H9 (cell line): ENCODE measurements around the gene SLC5A1. TPM values are rescaled to one million over a fixed set of nuclear protein-coding genes. Genes with fewer than 3 reads are reported as not detected.

Experiments
- DNase-seq: peaks from one replicate; pipeline ENCODE4 v3.0.0-alpha.2; 2017
- H2AFZ ChIP-seq: one replicate; pipeline ENCODE4 v1.6.1; 2013; ENCODE audit warnings: mild to moderate bottlenecking, low read length, control low read depth, moderate library complexity
- H2AK5ac ChIP-seq: 2 replicates; pipeline ENCODE4 v1.6.1; 2013; ENCODE audit warnings: low read length, control low read depth, mixed read lengths; ENCODE audit not compliant: insufficient read length
- H2BK120ac ChIP-seq: one replicate; pipeline ENCODE4 v1.6.1; 2013; ENCODE audit warnings: low read depth, mild to moderate bottlenecking, low read length, control low read depth, inconsistent platforms; ENCODE audit not compliant: poor library complexity, severe bottlenecking
- H2BK12ac ChIP-seq: 2 replicates; pipeline ENCODE4 v1.6.1; 2013; ENCODE audit warnings: low read length, control low read depth, mixed read lengths, low read depth; ENCODE audit not compliant: insufficient read length
- H2BK15ac ChIP-seq: 2 replicates; pipeline ENCODE4 v1.6.1; 2013; ENCODE audit warnings: low read depth, low read length, control low read depth
- H2BK20ac ChIP-seq: one replicate; pipeline ENCODE4 v1.6.1; 2013; ENCODE audit warnings: low read depth, mild to moderate bottlenecking, low read length, control low read depth, inconsistent platforms; ENCODE audit not compliant: poor library complexity, severe bottlenecking
- H2BK5ac ChIP-seq: 2 replicates; pipeline ENCODE4 v1.6.1; 2013; ENCODE audit warnings: low read length, control low read depth, mixed read lengths; ENCODE audit not compliant: insufficient read length
- H3K14ac ChIP-seq: 2 replicates; pipeline ENCODE4 v1.6.1; 2013; ENCODE audit warnings: low read length, control low read depth; ENCODE audit not compliant: insufficient read depth
- H3K18ac ChIP-seq: 2 replicates; pipeline ENCODE4 v1.6.1; 2013; ENCODE audit warnings: low read depth, mild to moderate bottlenecking, mixed read lengths, low read length, control low read depth; ENCODE audit not compliant: insufficient read length
- H3K23ac ChIP-seq: 2 replicates; pipeline ENCODE4 v1.6.1; 2013; ENCODE audit warnings: low read length, control low read depth, mixed read lengths, low read depth; ENCODE audit not compliant: insufficient read length
- H3K23me2 ChIP-seq: 2 replicates; pipeline ENCODE4 v1.6.1; 2013; ENCODE audit warnings: low read depth, mild to moderate bottlenecking, mixed read lengths, low read length, control low read depth; ENCODE audit not compliant: insufficient read length, poor library complexity, severe bottlenecking
- H3K27ac ChIP-seq: 2 replicates; pipeline ENCODE4 v1.5.1; 2013; ENCODE audit warnings: low read length, control low read depth, mixed read lengths, low read depth; ENCODE audit not compliant: insufficient read length
- H3K27me3 ChIP-seq: 2 replicates; pipeline ENCODE4 v1.6.1; 2013; ENCODE audit warnings: low read length, control low read depth, inconsistent platforms; ENCODE audit not compliant: insufficient read depth
- H3K4ac ChIP-seq: 2 replicates; pipeline ENCODE4 v1.6.1; 2013; ENCODE audit warnings: low read depth, mild to moderate bottlenecking, control low read depth, inconsistent platforms, low read length, moderate library complexity
- H3K4me1 ChIP-seq: 2 replicates; pipeline ENCODE4 v1.6.1; 2013; ENCODE audit warnings: low read length, control low read depth, inconsistent platforms; ENCODE audit not compliant: insufficient read depth
- H3K4me2 ChIP-seq: 2 replicates; pipeline ENCODE4 v1.6.1; 2013; ENCODE audit warnings: low read length, control low read depth, mixed read lengths; ENCODE audit not compliant: insufficient read length, insufficient read depth
- H3K56ac ChIP-seq: 2 replicates; pipeline ENCODE4 v1.6.1; 2013; ENCODE audit warnings: low read depth, mild to moderate bottlenecking, mixed read lengths, low read length, control low read depth; ENCODE audit not compliant: insufficient read length
- H3K79me1 ChIP-seq: 2 replicates; pipeline ENCODE4 v1.6.1; 2013; ENCODE audit warnings: low read depth, mild to moderate bottlenecking, moderate library complexity, low read length, control low read depth, inconsistent platforms; ENCODE audit not compliant: insufficient read depth, poor library complexity, severe bottlenecking
- H3K79me2 ChIP-seq: 2 replicates; pipeline ENCODE4 v1.6.1; 2013; ENCODE audit warnings: low read length, control low read depth, inconsistent platforms; ENCODE audit not compliant: insufficient read depth
- H3K9ac ChIP-seq: 2 replicates; pipeline ENCODE4 v1.6.1; 2013; ENCODE audit warnings: low read length, control low read depth, mixed read lengths; ENCODE audit not compliant: insufficient read length; ENCODE audit errors: extremely low read depth
- H3K9me3 ChIP-seq: one replicate; pipeline ENCODE4 v1.6.1; 2013; ENCODE audit warnings: low read depth, low read length, inconsistent platforms; ENCODE audit not compliant: control insufficient read depth
- H3T11ph ChIP-seq: one replicate; pipeline ENCODE4 v1.6.1; 2013; ENCODE audit warnings: mild to moderate bottlenecking, low read length, control low read depth, inconsistent platforms
- H4K20me1 ChIP-seq: one replicate; pipeline ENCODE4 v1.6.1; 2013; ENCODE audit not compliant: control insufficient read depth, insufficient read length, insufficient read depth
- H4K5ac ChIP-seq: 2 replicates; pipeline ENCODE4 v1.6.1; 2013; ENCODE audit warnings: low read depth, mild to moderate bottlenecking, mixed read lengths, low read length, control low read depth; ENCODE audit not compliant: insufficient read length
- H4K8ac ChIP-seq: replicated peaks from 2 replicates; pipeline ENCODE4 v1.6.1; 2013; ENCODE audit warnings: low read length, control low read depth, mixed read lengths, low read depth; ENCODE audit not compliant: insufficient read length
- H4K91ac ChIP-seq: 2 replicates; pipeline ENCODE4 v1.6.1; 2013; ENCODE audit warnings: low read depth, mild to moderate bottlenecking, moderate library complexity, mixed read lengths, low read length, control low read depth; ENCODE audit not compliant: insufficient read length
- H3K27ac Mint-ChIP-seq, 3 experiments: 2 replicates in 2 of 3; 3 replicates in 1 of 3; pipeline ENCODE4 v1.8.0; 2020 to 2021; ENCODE audit warnings: mixed read lengths in 3 of 3, mild to moderate bottlenecking in 1 of 3, moderate library complexity in 1 of 3
- H3K27me3 Mint-ChIP-seq: 2 replicates; pipeline ENCODE4 v1.8.0; 2021; ENCODE audit warnings: low read depth, mild to moderate bottlenecking, moderate library complexity, mixed read lengths
- H3K36me3 Mint-ChIP-seq, 3 experiments: 2 replicates in 2 of 3; 3 replicates in 1 of 3; pipeline ENCODE4 v1.8.0; 2020 to 2021; ENCODE audit warnings: low read depth in 3 of 3, mixed read lengths in 3 of 3; ENCODE audit not compliant: insufficient read depth in 1 of 3
- H3K4me1 Mint-ChIP-seq, 2 experiments: 2 replicates each; pipeline ENCODE4 v1.8.0; 2020; ENCODE audit warnings: mixed read lengths in 2 of 2
- H3K4me3 Mint-ChIP-seq, 2 experiments: 2 replicates in 1 of 2; 3 replicates in 1 of 2; pipeline ENCODE4 v1.8.0; 2020 to 2021; ENCODE audit warnings: mild to moderate bottlenecking in 2 of 2, mixed read lengths in 2 of 2, moderate library complexity in 1 of 2
- H3K9me3 Mint-ChIP-seq, 2 experiments: 2 replicates in 1 of 2; 3 replicates in 1 of 2; pipeline ENCODE4 v1.8.0; 2020; ENCODE audit warnings: mild to moderate bottlenecking in 2 of 2, mixed read lengths in 2 of 2, moderate library complexity in 1 of 2
- WGBS: extraction: QIAGEN DNeasy Blood & Tissue Kit; methylation state at CpG from one replicate; pipeline ENCODE4 v1.1.7; 2013; ENCODE audit warnings: missing lambda C conversion rate, low lambda C conversion rate, mixed read lengths; ENCODE audit not compliant: insufficient read length; ENCODE audit errors: extremely low coverage; 5-methylcytosine and 5-hydroxymethylcytosine counted together
- total RNA-seq: library from RNA; stranded (reverse); gene quantifications from 2 replicates; pipeline ENCODE4 v1.2.1, GENCODE V29; 2021
- TF ChIP-seq, protein P1 (sequence below): fragments of 200-600 bp; sonication (generic); conservative IDR thresholded peaks from 3 replicates; pipeline ENCODE4 v1.8.0; 2021; ENCODE audit warnings: antibody characterized with exemption, mild to moderate bottlenecking

Gene SLC5A1
- total RNA-seq, 1 experiment from 2014 or later = not detected

DNA sequence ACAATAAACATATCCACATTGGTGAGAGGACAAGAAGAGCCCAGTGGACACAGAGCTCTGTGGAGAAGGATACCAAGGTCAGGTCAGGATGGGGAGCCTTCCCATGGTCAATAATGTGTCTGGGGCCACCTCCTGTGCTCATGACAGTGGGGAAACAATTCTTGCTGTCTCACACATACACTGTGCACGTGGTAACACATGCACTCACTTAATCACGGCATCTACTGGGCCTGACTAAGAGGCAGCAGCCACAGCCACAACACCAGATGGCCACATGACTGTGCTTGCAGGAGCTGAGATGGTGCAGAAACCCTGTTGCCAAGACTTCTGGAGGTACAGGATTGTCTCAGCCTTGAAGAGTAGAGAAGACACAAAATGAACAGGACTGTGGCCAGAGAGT lies 87.4 kb downstream of the SLC5A1 start:
- Histone ChIP-seq H3K56ac (no peak overlapping the region), H3K23me2 (no peaks in the 10 kb centered on the region), H2BK15ac (no peak overlapping the region), H3T11ph (no peak overlapping the region), H3K23ac (no peak overlapping the region), H2AFZ (no peak overlapping the region), H3K4ac (no peak overlapping the region), H3K27me3 (no peaks in the 10 kb centered on the region), H3K4me2 (no peak overlapping the region), H2AK5ac (no peak overlapping the region), H3K4me1 (no peaks in the 10 kb centered on the region; the same call in 1 of the 2 replicates), H2BK20ac (no peak overlapping the region), H4K8ac (no peak overlapping the region), H2BK120ac (no peak overlapping the region), H3K14ac (no peak overlapping the region), H3K9me3 (no peaks in the 10 kb centered on the region), H3K9ac (no peak overlapping the region), H3K79me1 (no peaks in the 10 kb centered on the region), H3K79me2 (no peaks in the 10 kb centered on the region), H2BK12ac (no peak overlapping the region), H3K18ac (no peak overlapping the region), H3K27ac (no peak overlapping the region), H4K20me1 (no peaks in the 10 kb centered on the region), H4K91ac (no peak overlapping the region), H4K5ac (no peak overlapping the region), H2BK5ac (no peak overlapping the region)
- H3K9me3 Mint-ChIP-seq = no peaks in the 10 kb centered on the region
- peaks cover 36% of the 10 kb centered on the region for H3K27me3 Mint-ChIP-seq
- no CpG with 5 or more reads among the region's 2 CpGs for WGBS
- H3K27ac Mint-ChIP-seq = no peak overlapping the region
- TF ChIP-seq, protein P1, sequence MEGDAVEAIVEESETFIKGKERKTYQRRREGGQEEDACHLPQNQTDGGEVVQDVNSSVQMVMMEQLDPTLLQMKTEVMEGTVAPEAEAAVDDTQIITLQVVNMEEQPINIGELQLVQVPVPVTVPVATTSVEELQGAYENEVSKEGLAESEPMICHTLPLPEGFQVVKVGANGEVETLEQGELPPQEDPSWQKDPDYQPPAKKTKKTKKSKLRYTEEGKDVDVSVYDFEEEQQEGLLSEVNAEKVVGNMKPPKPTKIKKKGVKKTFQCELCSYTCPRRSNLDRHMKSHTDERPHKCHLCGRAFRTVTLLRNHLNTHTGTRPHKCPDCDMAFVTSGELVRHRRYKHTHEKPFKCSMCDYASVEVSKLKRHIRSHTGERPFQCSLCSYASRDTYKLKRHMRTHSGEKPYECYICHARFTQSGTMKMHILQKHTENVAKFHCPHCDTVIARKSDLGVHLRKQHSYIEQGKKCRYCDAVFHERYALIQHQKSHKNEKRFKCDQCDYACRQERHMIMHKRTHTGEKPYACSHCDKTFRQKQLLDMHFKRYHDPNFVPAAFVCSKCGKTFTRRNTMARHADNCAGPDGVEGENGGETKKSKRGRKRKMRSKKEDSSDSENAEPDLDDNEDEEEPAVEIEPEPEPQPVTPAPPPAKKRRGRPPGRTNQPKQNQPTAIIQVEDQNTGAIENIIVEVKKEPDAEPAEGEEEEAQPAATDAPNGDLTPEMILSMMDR = no peak
- 0 out of 4 replicates have a peak, but pooled peaks cover 0 to 5% of the 10 kb centered on the region in 2 experiments for H3K4me1 Mint-ChIP-seq
- DNase-seq = no peak
- H3K36me3 Mint-ChIP-seq = no peaks in the 10 kb centered on the region; a peak in 1 of 7 replicates
- H3K4me3 Mint-ChIP-seq = no peak overlapping the region
